Body of pancreas (tissue), 4 donors: ENCODE data around the gene LILRB1. TPM values are rescaled to one million over a fixed set of nuclear protein-coding genes. Genes with fewer than 3 reads are reported as not detected.
"Not testable (repeated sequence)": the region's sequence is repeated elsewhere in the genome, so short reads cannot be mapped to it uniquely, and the experiment has no call there.

Experiments
- ATAC-seq: fragments of 150-250 bp; one replicate; pipeline ENCODE4 v1.9.1; 2016
- DNase-seq, 4 donors: peaks; one replicate each; pipeline ENCODE4 v3.0.0-alpha.2; 2019
- H3K27ac ChIP-seq, 4 donors: fragments of 200-600 bp; sonication (generic); 1 replicate in 3 of 4; 2 replicates in 1 of 4; pipeline versions ENCODE4 v1.5.1 to v1.6.1; 2016 to 2019; ENCODE audit warnings: mild to moderate bottlenecking in 1 of 4, mixed read lengths in 1 of 4, moderate library complexity in 1 of 4
- H3K27me3 ChIP-seq, 2 donors: fragments of 200-600 bp; sonication (generic); one replicate each; pipeline ENCODE4 v1.6.0; 2016; ENCODE audit warnings: mild to moderate bottlenecking in 1 of 2
- H3K36me3 ChIP-seq, 2 donors: fragments of 200-600 bp; sonication (generic); replicated peaks in 1 of 2; 2 replicates each; pipeline ENCODE4 v1.5.1; 2016; ENCODE audit warnings: low read depth in 2 of 2; ENCODE audit not compliant: insufficient read depth in 1 of 2
- H3K4me1 ChIP-seq: fragments of 200-600 bp; sonication (generic); one replicate; pipeline ENCODE4 v1.6.0; 2016
- H3K4me3 ChIP-seq, 2 donors: fragments of 200-600 bp; sonication (generic); 1 replicate in 1 of 2; 2 replicates in 1 of 2; pipeline ENCODE4 v1.5.1; 2016 to 2019
- H3K9me3 ChIP-seq, 3 donors: fragments of 200-600 bp; sonication (generic); 1 replicate in 2 of 3; 2 replicates in 1 of 3; pipeline ENCODE4 v1.5.1; 2016
- CTCF ChIP-seq, 7 experiments: fragments of 450-650 bp in 4 of 7; fragments of 200-600 bp in 3 of 7; sonication (generic) in 3 of 7; IDR thresholded peaks; one replicate each; pipeline ENCODE4 v1.5.1; 2016 to 2019; ENCODE audit warnings: antibody characterized with exemption in 7 of 7
- POLR2A ChIP-seq, 3 donors: fragments of 450-650 bp; IDR thresholded peaks; one replicate each; pipeline ENCODE4 v1.6.1; 2016; ENCODE audit warnings: antibody characterized with exemption in 3 of 3, mild to moderate bottlenecking in 2 of 3
- WGBS, 2 donors: methylation state at CpG; one replicate each; pipeline ENCODE4 v1.1.5; 2017; 5-methylcytosine and 5-hydroxymethylcytosine counted together
- intact Hi-C: fragments of 100-400 bp; cut with DNase I; formaldehyde crosslinking; loops from one replicate; pipeline ENCODE4 v1.15.1; 2023
- total RNA-seq, 2 donors: library from RNA; depleted of rRNA; stranded (reverse); fragments of >200 nt; gene quantifications; one replicate each; pipeline ENCODE4 v1.1.0, GENCODE V29; 2016

LILRB1 gene
- total RNA-seq, 2 donors from 2014 or later = 0.33 to 0.52 TPM

GRCh38 chr19:54674021-54674617, 43.8 kb downstream of the LILRB1 start:
- H3K4me3 ChIP-seq = no peak overlapping the region
- no peak for ATAC-seq
- TF ChIP-seq CTCF (IDR thresholded peaks at IDR 0.05) = peak in 6 of 7 experiments; percentile 16 to 41 (median 32)
- no peak for TF ChIP-seq POLR2A (IDR thresholded peaks at IDR 0.05)
- H3K9me3 ChIP-seq = no peaks in the 10 kb centered on the region
- DNase-seq = no peak
- 32 to 37% methylated on average over 2 of the region's 2 CpGs for WGBS, 2 donors
- H3K4me1 ChIP-seq = no peaks in the 10 kb centered on the region
- H3K27me3 ChIP-seq = no peaks in the 10 kb centered on the region
- intact Hi-C loops = loop anchor here (10.0 kb wide), 1 partner anchor 189 kb away; no protein-coding TSS in a partner anchor
- H3K36me3 ChIP-seq = no peaks in the 10 kb centered on the region
- no peak overlapping the region for H3K27ac ChIP-seq

- H3K27ac ChIP-seq, ATAC-seq, H3K27me3 ChIP-seq, H3K4me3 ChIP-seq, H3K9me3 ChIP-seq, H3K36me3 ChIP-seq, H3K4me1 ChIP-seq: not testable (repeated sequence)
- intact Hi-C loops = loop anchor here (10.0 kb wide), 1 partner anchor 192 kb away; no protein-coding TSS in a partner anchor
- WGBS, 2 donors = 12 to 18% methylated on average over 10 of the region's 10 CpGs
- peak; percentile 70 to 85 (median 72) for TF ChIP-seq CTCF (IDR thresholded peaks at IDR 0.05)
- peak in 1 of 4 donors; percentile 21 for DNase-seq
These were observed 46.0 kb downstream of the LILRB1 start for GRCh38 chr19:54676210-54676834.

- Histone ChIP-seq H3K4me3 (no peak overlapping the region), H3K27ac (no peak overlapping the region), H3K9me3 (no peaks in the 10 kb centered on the region), H3K27me3 (no peaks in the 10 kb centered on the region), H3K4me1 (no peaks in the 10 kb centered on the region), H3K36me3 (no peaks in the 10 kb centered on the region)
- no peak for DNase-seq
- WGBS, 2 donors = 33 to 49% methylated on average over 4 of the region's 4 CpGs
- ATAC-seq = no peak
- intact Hi-C loops = loop anchor here (10.0 kb wide), 1 partner anchor 192 kb away; no protein-coding TSS in a partner anchor
- TF ChIP-seq CTCF (IDR thresholded peaks at IDR 0.05) (no peak), POLR2A (IDR thresholded peaks at IDR 0.05) (no peak)
These were observed 46.9 kb downstream of the LILRB1 start for GRCh38 chr19:54677217-54677616.

- H3K27ac ChIP-seq, H3K36me3 ChIP-seq, H3K9me3 ChIP-seq, DNase-seq, H3K4me3 ChIP-seq, H3K4me1 ChIP-seq, H3K27me3 ChIP-seq, intact Hi-C loops, ATAC-seq: not testable (repeated sequence)
- WGBS, 2 donors = 65 to 72% methylated on average over 12 of the region's 12 CpGs
These were observed 51.3 kb downstream of the LILRB1 start for GRCh38 chr19:54681596-54681995.

GRCh38 chr19:54682306-54682856, 52.1 kb downstream of the LILRB1 start:
- ATAC-seq = no peak
- H3K4me3 ChIP-seq = no peak overlapping the region
- H3K27me3 ChIP-seq = no peaks in the 10 kb centered on the region
- WGBS, 2 donors = 41 to 43% methylated on average over 7 of the region's 7 CpGs
- no peaks in the 10 kb centered on the region for H3K4me1 ChIP-seq
- intact Hi-C loops = no loop called here
- no peak for TF ChIP-seq CTCF (IDR thresholded peaks at IDR 0.05)
- TF ChIP-seq POLR2A (IDR thresholded peaks at IDR 0.05) = no peak
- H3K36me3 ChIP-seq = no peaks in the 10 kb centered on the region
- H3K27ac ChIP-seq = no peak overlapping the region
- H3K9me3 ChIP-seq = no peaks in the 10 kb centered on the region
- DNase-seq = no peak
